HG03571 (cell line): ENCODE data around the gene SLC6A14.

Experiments
- ATAC-seq: cut with Tn5 transposase; IDR thresholded peaks from one replicate; pipeline ENCODE4 v1.9.1; 2021; ENCODE audit not compliant: unreplicated experiment

SLC6A14 gene, protein sequence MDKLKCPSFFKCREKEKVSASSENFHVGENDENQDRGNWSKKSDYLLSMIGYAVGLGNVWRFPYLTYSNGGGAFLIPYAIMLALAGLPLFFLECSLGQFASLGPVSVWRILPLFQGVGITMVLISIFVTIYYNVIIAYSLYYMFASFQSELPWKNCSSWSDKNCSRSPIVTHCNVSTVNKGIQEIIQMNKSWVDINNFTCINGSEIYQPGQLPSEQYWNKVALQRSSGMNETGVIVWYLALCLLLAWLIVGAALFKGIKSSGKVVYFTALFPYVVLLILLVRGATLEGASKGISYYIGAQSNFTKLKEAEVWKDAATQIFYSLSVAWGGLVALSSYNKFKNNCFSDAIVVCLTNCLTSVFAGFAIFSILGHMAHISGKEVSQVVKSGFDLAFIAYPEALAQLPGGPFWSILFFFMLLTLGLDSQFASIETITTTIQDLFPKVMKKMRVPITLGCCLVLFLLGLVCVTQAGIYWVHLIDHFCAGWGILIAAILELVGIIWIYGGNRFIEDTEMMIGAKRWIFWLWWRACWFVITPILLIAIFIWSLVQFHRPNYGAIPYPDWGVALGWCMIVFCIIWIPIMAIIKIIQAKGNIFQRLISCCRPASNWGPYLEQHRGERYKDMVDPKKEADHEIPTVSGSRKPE

DNA sequence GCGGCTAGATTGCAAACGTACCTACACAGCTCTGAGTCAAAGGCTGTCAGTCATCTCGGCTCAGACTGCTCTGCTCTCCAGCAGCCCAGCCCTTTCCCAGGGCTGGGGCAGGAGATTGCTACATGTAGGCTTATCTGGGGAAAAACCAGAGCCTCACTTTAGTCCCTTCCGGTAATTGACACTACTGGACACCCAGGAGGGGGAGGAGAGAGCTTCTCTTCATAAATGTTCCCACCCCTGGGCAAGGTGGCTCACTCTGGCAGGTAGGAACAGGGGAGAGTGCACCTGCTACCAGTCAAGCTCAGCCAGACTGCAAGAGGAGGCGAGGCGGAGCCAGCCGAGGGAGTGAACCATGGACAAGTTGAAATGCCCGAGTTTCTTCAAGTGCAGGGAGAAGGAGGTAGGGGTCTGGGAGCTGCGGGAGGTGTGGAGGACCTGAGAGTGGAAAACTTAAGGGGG lies at the start of gene SLC6A14:
Gene SLC6A14 (plus strand): TSS at position 249 of the 459 bp plus-strand sequence. CDS start 104 bp downstream, at position 353.
- no peak for ATAC-seq

DNA sequence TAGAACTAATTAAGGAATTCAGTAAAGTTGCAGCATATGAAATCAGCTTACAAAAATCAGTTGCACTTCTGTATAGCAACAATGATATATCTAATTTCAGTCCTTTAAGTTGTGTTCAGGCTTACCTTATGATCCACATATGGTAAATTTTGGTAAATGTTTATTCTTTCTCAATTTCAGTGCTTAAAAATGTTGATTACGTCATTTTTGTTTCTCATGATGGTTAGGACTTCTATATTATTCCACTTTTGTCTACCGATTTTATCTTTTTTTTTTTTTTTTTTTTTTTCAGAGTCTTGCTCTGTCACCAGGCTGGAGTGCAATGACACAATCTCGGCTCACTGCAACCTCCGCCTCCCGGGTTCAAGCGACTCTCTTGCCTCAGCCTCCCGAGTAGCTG lies 40.7 kb upstream of the SLC6A14 start:
- ATAC-seq, result no peak

DNA sequence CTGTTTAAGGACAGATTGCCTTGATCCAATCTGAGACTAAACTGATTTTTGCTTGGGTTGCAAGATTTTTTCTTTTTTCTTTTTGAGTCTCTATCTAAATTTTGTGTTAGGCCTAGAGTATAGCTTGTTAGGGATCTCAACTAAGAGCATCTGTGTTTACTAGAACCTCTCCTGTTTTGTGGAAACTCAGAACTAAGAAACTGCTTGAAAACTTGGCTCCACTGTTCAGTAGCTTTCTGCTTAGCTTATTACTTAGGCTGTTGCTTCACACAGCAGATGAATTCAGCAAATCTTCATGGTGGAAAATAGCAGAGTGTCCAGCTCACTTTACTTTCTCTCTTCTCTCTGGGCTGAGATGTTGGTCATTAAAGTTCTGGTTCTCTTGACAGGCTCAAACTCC lies 36.7 kb upstream of the SLC6A14 start:
- ATAC-seq, result no peak

DNA sequence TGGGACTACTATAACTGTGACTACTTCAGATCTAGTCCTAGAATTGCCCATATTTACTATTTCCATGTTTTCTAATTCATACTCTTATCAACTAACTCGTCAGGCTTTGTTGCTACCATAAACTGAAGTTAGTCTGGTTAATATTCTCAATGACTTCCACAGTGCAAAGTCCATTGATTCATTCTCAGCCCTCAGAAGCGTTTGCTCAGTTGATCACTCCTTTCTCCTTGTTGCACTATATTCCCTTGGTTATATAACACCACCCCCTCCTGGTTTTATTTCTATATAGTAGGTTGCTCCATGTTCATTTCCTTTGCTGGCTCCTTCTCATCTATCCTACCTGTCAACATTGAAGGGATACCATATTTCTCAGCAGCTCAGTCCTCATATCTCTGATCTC lies 27.2 kb upstream of the SLC6A14 start:
- ATAC-seq, result no peak

GRCh38 chrX:116413273-116413672 lies 23.1 kb upstream of the SLC6A14 start:
- no peak for ATAC-seq

- no peak for ATAC-seq
Observed at GRCh38 chrX:116417214-116417613, 19.2 kb upstream of the SLC6A14 start.

- no peak for ATAC-seq
Observed at GRCh38 chrX:116417968-116418367, 18.4 kb upstream of the SLC6A14 start.

- no peak for ATAC-seq
Observed at GRCh38 chrX:116427978-116428377, 8.4 kb upstream of the SLC6A14 start.

DNA sequence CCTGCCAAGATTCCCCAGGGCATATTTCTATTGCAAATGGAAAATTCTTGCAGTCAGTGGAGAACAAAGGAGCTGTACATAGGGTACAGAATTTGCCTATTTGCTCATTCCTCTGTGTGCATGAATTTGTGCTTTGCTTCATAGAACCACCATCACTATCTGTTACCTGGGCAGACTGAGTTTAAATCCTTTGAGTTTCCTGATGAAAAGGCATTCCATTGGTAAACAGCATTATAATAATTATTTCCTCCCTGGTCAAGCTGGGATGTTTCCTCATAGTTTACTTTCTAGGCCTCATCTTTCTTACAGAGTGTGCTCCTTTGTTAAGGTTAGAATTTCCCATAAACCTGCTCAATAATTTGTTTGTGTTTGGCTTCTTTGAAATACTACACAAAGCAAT lies 809 bp upstream of the SLC6A14 start:
- ATAC-seq, result no peak

GRCh38 chrX:116449156-116449555 lies 12.8 kb downstream of the SLC6A14 start:
- no peak for ATAC-seq

- ATAC-seq, result no peak
Observed at GRCh38 chrX:116462822-116463221, 26.4 kb downstream of the SLC6A14 start, which contains the start of gene CT83. Gene CT83 (minus strand): TSS chrX:116462976. CDS start chrX:116462856, 120 bp downstream.

GRCh38 chrX:116480059-116480458 lies 43.7 kb downstream of the SLC6A14 start:
- ATAC-seq, result no peak

GRCh38 chrX:116490104-116490503 lies 53.7 kb downstream of the SLC6A14 start:
- ATAC-seq, result no peak

- no peak for ATAC-seq
Observed at GRCh38 chrX:116493271-116493670, 56.9 kb downstream of the SLC6A14 start.

GRCh38 chrX:116499780-116500179 lies 63.4 kb downstream of the SLC6A14 start:
- ATAC-seq, result no peak
